GM12878 (cell line): ENCODE data around the gene FOXRED2. TPM values are rescaled to one million over a fixed set of nuclear protein-coding genes. Genes with fewer than 3 reads are reported as not detected.

ENCODE experiments used
- ATAC-seq: fragments of 200-7000 bp; cut with Tn5 transposase; 3 replicates; pipeline ENCODE4 v1.9.1; 2020; ENCODE audit warnings: mild to moderate bottlenecking, moderate library complexity
- BruUV-seq: library from RNA; stranded (reverse); fragments of 400-500 nt; replicated peaks from 2 replicates; lab custom pipeline; 2021; lab: Mats Ljungman, UMichigan
- CTCF ChIA-PET: fragments of 300-600 bp; sonication (Branson Sonifier 250); formaldehyde crosslinking; extraction: SDS; loops from one replicate; lab custom pipeline; 2021; ENCODE audit warnings: inconsistent platforms; lab: Yijun Ruan, JAX
- POLR2A ChIA-PET: fragments of 350-600 bp; formaldehyde crosslinking; extraction: SDS; loops from one replicate; lab custom pipeline; 2021; ENCODE audit warnings: inconsistent platforms; lab: Charles Lee
- RAD21 ChIA-PET: fragments of 300-600 bp; sonication (Branson Sonifier 250); formaldehyde crosslinking; loops from one replicate; lab custom pipeline; 2023; ENCODE audit warnings: antibody characterized with exemption; ENCODE audit not compliant: unreplicated experiment; lab: Charles Lee
- SMC1A ChIA-PET: fragments of 300-600 bp; sonication (Branson Sonifier 250); formaldehyde crosslinking; loops from one replicate; lab custom pipeline; 2023; ENCODE audit not compliant: unreplicated experiment, uncharacterized antibody; lab: Charles Lee
- DNase-seq: peaks from one replicate; pipeline ENCODE4 v3.0.0-alpha.2; 2011; ENCODE audit warnings: low read depth, low spot score
- FAIRE-seq: peaks from 3 replicates; lab custom pipeline; 2011; peaks lifted over from hg19 to GRCh38; lab: Jason Lieb, UNC
- H2AFZ ChIP-seq: 2 replicates; pipeline ENCODE4 v1.6.0; 2011; ENCODE audit warnings: low read depth, low read length, control low read depth; ENCODE audit not compliant: control insufficient read depth
- H3K27ac ChIP-seq: 2 replicates; pipeline ENCODE4 v1.5.1; 2011; ENCODE audit warnings: control low read depth; ENCODE audit not compliant: control insufficient read depth, insufficient read depth
- H3K27me3 ChIP-seq, 2 experiments: replicated peaks in 1 of 2; 2 replicates each; pipeline versions ENCODE4 v1.6.0 to v1.6.1; 2011; ENCODE audit warnings: low read length in 1 of 2; ENCODE audit not compliant: control insufficient read depth in 2 of 2, insufficient read depth in 2 of 2
- H3K36me3 ChIP-seq, 2 experiments: 2 replicates each; pipeline ENCODE4 v1.5.1; 2011; ENCODE audit warnings: low read length in 1 of 2; ENCODE audit not compliant: control insufficient read depth in 2 of 2, insufficient read depth in 2 of 2
- H3K4me1 ChIP-seq: 2 replicates; pipeline ENCODE4 v1.6.1; 2011; ENCODE audit warnings: mild to moderate bottlenecking, low read length, moderate library complexity, mixed read lengths; ENCODE audit not compliant: control insufficient read depth, insufficient read depth
- H3K4me2 ChIP-seq: 2 replicates; pipeline ENCODE4 v1.6.0; 2011; ENCODE audit warnings: control low read depth; ENCODE audit not compliant: control insufficient read depth, insufficient read depth
- H3K4me3 ChIP-seq: fragments of 200-600 bp; sonication (generic); 2 replicates; pipeline ENCODE4 v1.5.1; 2016
- H3K79me2 ChIP-seq: 2 replicates; pipeline ENCODE4 v1.6.0; 2011; ENCODE audit warnings: low read length; ENCODE audit not compliant: control insufficient read depth, insufficient read depth
- H3K9ac ChIP-seq: 2 replicates; pipeline ENCODE4 v1.8.0; 2011; ENCODE audit warnings: low read length, control low read depth, mixed read lengths; ENCODE audit not compliant: control insufficient read depth, insufficient read depth
- H3K9me3 ChIP-seq: replicated peaks from 3 replicates; pipeline ENCODE4 v1.5.1; 2011; ENCODE audit warnings: mild to moderate bottlenecking, low read length; ENCODE audit not compliant: control insufficient read depth, insufficient read depth
- H4K20me1 ChIP-seq: 2 replicates; pipeline ENCODE4 v1.6.0; 2011; ENCODE audit not compliant: control insufficient read depth, insufficient read depth
- BCL11A ChIP-seq: IDR thresholded peaks from 2 replicates; pipeline ENCODE4 v1.6.1; 2011; ENCODE audit warnings: low read depth, low read length
- BRCA1 ChIP-seq: IDR thresholded peaks from 2 replicates; pipeline ENCODE4 v1.6.1; 2011; ENCODE audit warnings: low read depth, low read length, improper control_type of control experiment
- E2F4 ChIP-seq: IDR thresholded peaks from 2 replicates; pipeline ENCODE4 v1.6.1; 2012; ENCODE audit warnings: low read depth, low read length, improper control_type of control experiment
- ELK1 ChIP-seq: IDR thresholded peaks from 2 replicates; pipeline ENCODE4 v1.6.1; 2012; ENCODE audit warnings: low read depth, low read length, improper control_type of control experiment
- GATAD2B ChIP-seq: fragments of 450-650 bp; conservative IDR thresholded peaks from 2 replicates; pipeline ENCODE4 v1.6.1; 2017; ENCODE audit warnings: low read depth, mild to moderate bottlenecking, moderate library complexity
- MEF2B ChIP-seq: fragments of 450-650 bp; IDR thresholded peaks from 2 replicates; pipeline ENCODE4 v1.6.1; 2018; ENCODE audit warnings: mild to moderate bottlenecking, moderate library complexity; ENCODE audit not compliant: partially characterized antibody, poor library complexity, severe bottlenecking
- NR2C1 ChIP-seq: fragments of 450-650 bp; IDR thresholded peaks from 2 replicates; pipeline ENCODE4 v1.6.1; 2017; ENCODE audit warnings: antibody characterized with exemption, mild to moderate bottlenecking, moderate library complexity
- NR2C2 ChIP-seq: IDR thresholded peaks from 2 replicates; pipeline ENCODE4 v1.6.1; 2011; ENCODE audit warnings: borderline replicate concordance, low read depth; ENCODE audit not compliant: control insufficient read depth, insufficient read length
- NR2F1 ChIP-seq: fragments of 450-650 bp; conservative IDR thresholded peaks from 2 replicates; pipeline ENCODE4 v1.6.1; 2017; ENCODE audit warnings: mild to moderate bottlenecking
- RCOR1 ChIP-seq: conservative IDR thresholded peaks from 2 replicates; pipeline ENCODE4 v1.6.1; 2012; ENCODE audit warnings: low read depth, low read length, improper control_type of control experiment
- USF2 ChIP-seq: IDR thresholded peaks from 2 replicates; pipeline ENCODE4 v1.6.1; 2011; ENCODE audit warnings: low read depth, low read length, improper control_type of control experiment, borderline replicate concordance
- ZSCAN29 ChIP-seq: fragments of 450-650 bp; IDR thresholded peaks from 2 replicates; pipeline ENCODE4 v1.6.1; 2017; ENCODE audit warnings: mild to moderate bottlenecking, moderate library complexity
- WGBS: methylation state at CpG from one replicate; pipeline ENCODE4 v1.1.6; 2016; ENCODE audit warnings: low lambda C conversion rate; ENCODE audit not compliant: insufficient replicate concordance, insufficient coverage; ENCODE audit errors: missing lambda C conversion rate; 5-methylcytosine and 5-hydroxymethylcytosine counted together
- in situ Hi-C: fragments of 300-500 bp; cut with MboI; formaldehyde crosslinking; loops from 9 replicates; pipeline ENCODE4 v1.14.3; 2018; ENCODE audit warnings: mixed read lengths
- intact Hi-C: fragments of 100-400 bp; cut with micrococcal nuclease; formaldehyde crosslinking; loops from one replicate; pipeline ENCODE4 v1.14.2; 2022; ENCODE audit not compliant: unreplicated experiment
- polyA plus RNA-seq, 11 experiments: library from polyadenylated mRNA; depleted of rRNA in 4 of 11; unstranded in 6 of 11; stranded (reverse) in 5 of 11; fragments of >200 nt; fragmentation: Nextera tagmentation in 4 of 11; fragmentation: Illumina TruSeq in 1 of 11; extraction: Ambion mirVana in 4 of 11; extraction: Trizol in 1 of 11; gene quantifications; 1 replicate in 1 of 11; 2 replicates in 10 of 11; pipeline versions ENCODE4 v1.2.1 to v1.2.3, GENCODE V29; 2011 to 2016; ENCODE audit warnings: inconsistent platforms in 2 of 11, missing spikeins in 2 of 11, low read depth in 1 of 11
- total RNA-seq, 4 experiments: library from RNA; depleted of rRNA in 3 of 4; stranded (reverse); fragments of >200 nt in 3 of 4; fragmentation: Illumina TruSeq in 1 of 4; extraction: Trizol in 1 of 4; gene quantifications; 2 replicates each; pipeline versions ENCODE4 v1.2.1 to v1.2.3, GENCODE V29; 2013 to 2021

The FOXRED2 gene
- total and polyA plus RNA-seq, 10 of the 15 experiments (the other 5 are each of a cell fraction or from before 2014, with no cell fraction given): 1.8 to 28.8 (median 7.6) TPM

GRCh38 chr22:36472689-36473088, 34.2 kb downstream of the FOXRED2 start:
- Histone ChIP-seq H3K9ac (no peak overlapping the region), H2AFZ (no peak overlapping the region), H3K4me1 (peaks cover 4% of the 10 kb centered on the region), H3K9me3 (no peaks in the 10 kb centered on the region), H4K20me1 (no peaks in the 10 kb centered on the region), H3K4me2 (no peak overlapping the region), H3K79me2 (no peaks in the 10 kb centered on the region; the same call in 1 of the 2 replicates), H3K27me3 (no peaks in the 10 kb centered on the region)
- no peak for FAIRE-seq
- DNase-seq: no peak
- intact Hi-C loops: loop anchor here (5.0 kb wide), 1 partner anchor 85 kb away; the partner anchor contains the start of gene MYH9
- RAD21 ChIA-PET: no interaction called here
- POLR2A ChIA-PET: no interaction called here
- 87% methylated on average over 13 of the region's 13 CpGs for WGBS
- in situ Hi-C loops: no loop called here
- CTCF ChIA-PET: interaction anchor here (0.7 to 8.5 kb wide), 2 partner anchors 170 to 186 kb away, joined by 3 to 125 read pairs; no protein-coding TSS in a partner anchor
- no peak for ATAC-seq
- SMC1A ChIA-PET: interaction anchor here (1.0 kb wide), 1 partner anchor 172 kb away, joined by 3 read pairs; no protein-coding TSS in a partner anchor
- no TSS peak for BruUV-seq
- TF ChIP-seq GATAD2B (no peak), BCL11A (no peak), NR2C1 (no peak), RCOR1 (no peak), E2F4 (no peak), MEF2B (no peak), ZSCAN29 (no peak), NR2F1 (no peak), ELK1 (no peak), USF2 (no peak), NR2C2 (no peak), BRCA1 (no peak)
- TF ChIP-seq, all 136 proteins: peak for 0
- no peak overlapping the region for H3K27ac ChIP-seq
- H3K36me3 ChIP-seq: peaks cover 20 to 42% of the 10 kb centered on the region in 2 experiments
- no peak overlapping the region for H3K4me3 ChIP-seq
